ENCODE measurements around the gene TMC7.
A peak's percentile ranks its signal among the peaks of the same experiment; 100 is the strongest.

The TMC7 gene

GRCh38 chr16:19068237-19068815 is 84.6 kb downstream of the TMC7 start:
- H3K4me3 ChIP-seq (ENCODE audit: low read depth, low read length): peak overlapping the region; percentile 67
- no peak for DNase-seq (ENCODE audit: low read depth)
- no peak for TF ChIP-seq CTCF (IDR thresholded peaks at IDR 0.05; ENCODE audit: control insufficient read depth, extremely low read depth, insufficient read depth)

GRCh38 chr16:19071811-19072777 is 88.4 kb downstream of the TMC7 start:
- H3K4me3 ChIP-seq (ENCODE audit: low read depth, low read length): no peak overlapping the region
- no peak for DNase-seq (ENCODE audit: low read depth)
- TF ChIP-seq CTCF (IDR thresholded peaks at IDR 0.05; ENCODE audit: control insufficient read depth, extremely low read depth, insufficient read depth): peak; percentile 89

- no peak for TF ChIP-seq CTCF (IDR thresholded peaks at IDR 0.05; ENCODE audit: control insufficient read depth, extremely low read depth, insufficient read depth)
- no peak for DNase-seq (ENCODE audit: low read depth)
- H3K4me3 ChIP-seq (ENCODE audit: low read depth, low read length): no peak overlapping the region
These were observed 89.6 kb downstream of the TMC7 start for GRCh38 chr16:19073344-19073743.

GRCh38 chr16:19073863-19074262 is 90.1 kb downstream of the TMC7 start:
- H3K4me3 ChIP-seq (ENCODE audit: low read depth, low read length): no peak overlapping the region

GRCh38 chr16:19075511-19075910 is 91.8 kb downstream of the TMC7 start:
- DNase-seq (ENCODE audit: low read depth): no peak
- TF ChIP-seq CTCF (IDR thresholded peaks at IDR 0.05; ENCODE audit: control insufficient read depth, extremely low read depth, insufficient read depth): no peak
- no peak overlapping the region for H3K4me3 ChIP-seq (ENCODE audit: low read depth, low read length)

More at GRCh38 chr16:19073863-19074262, 90.1 kb downstream of the TMC7 start:
- no peak for DNase-seq (ENCODE audit: low read depth)
- TF ChIP-seq CTCF (IDR thresholded peaks at IDR 0.05; ENCODE audit: control insufficient read depth, extremely low read depth, insufficient read depth): no peak

- no peak for TF ChIP-seq CTCF (IDR thresholded peaks at IDR 0.05; ENCODE audit: control insufficient read depth, extremely low read depth, insufficient read depth)
- no peak overlapping the region for H3K4me3 ChIP-seq (ENCODE audit: low read depth, low read length)
- peak; percentile 79 for DNase-seq (ENCODE audit: low read depth)
These were observed 94.1 kb downstream of the TMC7 start for GRCh38 chr16:19077879-19078278.
